IPS-20b (cell line): ENCODE measurements around the gene SOCS4.

Source experiments
- H3K27ac ChIP-seq: one replicate; pipeline ENCODE4 v1.5.1; 2013; ENCODE audit warnings: low read length
- H3K27me3 ChIP-seq: 2 replicates; pipeline ENCODE4 v1.6.1; 2013; ENCODE audit warnings: mild to moderate bottlenecking, low read length, inconsistent platforms; ENCODE audit not compliant: insufficient read depth
- H3K36me3 ChIP-seq: 2 replicates; pipeline ENCODE4 v1.6.1; 2013; ENCODE audit warnings: low read depth, mild to moderate bottlenecking, inconsistent platforms, low read length, moderate library complexity; ENCODE audit not compliant: insufficient read depth
- H3K4me1 ChIP-seq: 2 replicates; pipeline ENCODE4 v1.6.1; 2013; ENCODE audit warnings: mild to moderate bottlenecking, control low read depth, inconsistent platforms, low read length, moderate library complexity; ENCODE audit not compliant: insufficient read depth
- H3K4me3 ChIP-seq: 2 replicates; pipeline ENCODE4 v1.5.1; 2013; ENCODE audit warnings: mild to moderate bottlenecking, low read length, inconsistent platforms
- H3K9ac ChIP-seq: 2 replicates; pipeline ENCODE4 v1.6.1; 2013; ENCODE audit warnings: low read depth, mild to moderate bottlenecking, inconsistent platforms, low read length, moderate library complexity
- H3K9me3 ChIP-seq: 2 replicates; pipeline ENCODE4 v1.6.1; 2013; ENCODE audit warnings: mild to moderate bottlenecking, low read depth, low read length, inconsistent platforms; ENCODE audit not compliant: insufficient read depth

The SOCS4 gene

DNA sequence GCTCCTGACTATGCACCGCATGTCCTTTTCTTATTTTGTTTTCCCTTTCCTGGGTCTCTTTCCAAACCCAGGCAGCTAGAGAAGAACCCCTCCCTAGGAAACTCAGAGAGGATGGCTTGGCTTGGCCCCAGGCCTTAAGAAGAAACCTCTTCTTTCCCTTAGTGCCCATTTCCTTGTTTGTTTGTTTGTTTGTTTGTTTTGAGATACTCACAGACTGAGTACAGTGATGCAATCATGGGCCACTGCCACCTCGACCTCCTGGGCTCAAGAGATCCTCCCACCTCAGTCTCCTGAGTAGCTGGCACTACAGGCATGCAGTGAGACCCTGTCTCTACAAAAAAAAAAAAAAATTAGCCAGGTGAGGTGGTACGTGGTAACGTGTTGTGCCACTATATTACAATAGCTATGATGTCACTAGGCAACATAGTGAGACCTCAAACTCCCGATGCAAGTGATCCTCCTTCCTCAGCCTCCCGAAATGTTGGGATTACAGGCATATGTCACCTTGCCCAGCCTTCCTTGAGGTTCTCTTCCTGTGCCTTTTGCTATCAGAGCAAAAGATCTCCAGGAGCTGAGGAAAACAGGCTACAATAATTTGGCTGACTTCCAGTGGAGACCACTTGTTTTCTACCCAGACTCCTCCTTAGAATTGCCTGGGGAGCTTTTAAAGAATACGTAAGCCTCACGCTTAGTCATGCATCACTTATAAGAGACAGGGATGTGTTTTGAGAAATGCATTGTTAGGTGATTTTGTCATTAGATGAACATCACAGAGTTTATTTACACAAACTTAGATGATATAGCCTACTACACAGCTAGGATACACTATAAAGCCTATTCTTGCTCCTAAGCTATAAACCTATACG is 67.5 kb downstream of the SOCS4 start:
- H3K9me3 ChIP-seq = no peaks in the 10 kb centered on the region
- H3K27me3 ChIP-seq = no peaks in the 10 kb centered on the region
- H3K27ac ChIP-seq = no peak overlapping the region
- no peaks in the 10 kb centered on the region for H3K4me1 ChIP-seq
- H3K9ac ChIP-seq = no peak overlapping the region
- no peaks in the 10 kb centered on the region for H3K36me3 ChIP-seq
- no peak overlapping the region for H3K4me3 ChIP-seq

DNA sequence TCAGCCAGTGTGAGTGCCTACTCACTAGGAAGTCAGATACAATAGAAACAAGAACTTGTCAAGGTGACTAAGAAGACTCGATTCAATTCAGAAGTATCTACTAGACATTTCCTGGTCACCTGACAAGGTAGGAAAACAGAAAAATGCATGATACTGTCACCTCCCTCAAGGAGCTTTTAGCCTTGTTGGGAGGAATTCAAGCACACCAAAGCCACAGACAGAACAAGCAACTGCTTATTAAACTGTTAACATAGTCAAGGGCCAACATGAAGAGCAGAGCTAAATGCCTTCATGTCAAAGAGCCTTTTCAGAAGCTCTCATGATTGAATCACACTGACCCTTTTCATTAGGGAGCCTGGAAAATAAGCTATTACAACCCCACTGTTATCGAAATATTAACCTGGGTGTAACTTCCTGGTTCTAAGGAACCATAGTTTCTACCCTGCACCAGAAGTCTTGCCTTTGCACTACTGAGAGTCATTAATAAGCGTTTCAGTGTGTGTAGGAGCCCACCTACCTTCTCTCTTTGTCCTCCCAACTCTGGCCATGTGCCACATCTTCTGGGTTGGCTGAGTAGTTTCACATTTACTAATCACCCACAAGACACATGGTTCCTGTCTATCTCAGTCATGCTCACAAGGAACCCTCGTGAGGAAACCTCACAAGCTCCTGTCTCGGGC is 71.0 kb downstream of the SOCS4 start:
- Histone ChIP-seq H3K4me1 (peaks cover 12% of the 10 kb centered on the region), H3K4me3 (no peak overlapping the region), H3K9me3 (no peaks in the 10 kb centered on the region), H3K9ac (no peak overlapping the region), H3K36me3 (no peaks in the 10 kb centered on the region), H3K27me3 (no peaks in the 10 kb centered on the region), H3K27ac (no peak overlapping the region)

GRCh38 chr14:55098561-55098898 is 71.5 kb downstream of the SOCS4 start:
- H3K36me3 ChIP-seq = no peaks in the 10 kb centered on the region
- no peak overlapping the region for H3K9ac ChIP-seq
- H3K9me3 ChIP-seq = no peaks in the 10 kb centered on the region
- no peaks in the 10 kb centered on the region for H3K27me3 ChIP-seq
- H3K4me1 ChIP-seq = peaks cover 16% of the 10 kb centered on the region
- no peak overlapping the region for H3K27ac ChIP-seq
- H3K4me3 ChIP-seq = no peak overlapping the region
